Kidney (tissue), 14 donors: Measurements from ENCODE around the gene NABP1. TPM values are rescaled to one million over a fixed set of nuclear protein-coding genes. Genes with fewer than 3 reads are reported as not detected.
A peak's percentile ranks its signal among the peaks of the same experiment; 100 is the strongest.

Experiments
- DNase-seq, 5 donors: peaks; one replicate each; pipeline ENCODE4 v3.0.0-alpha.2; 2013 to 2020
- FAIRE-seq: peaks from 2 replicates; lab custom pipeline; 2012; peaks lifted over from hg19 to GRCh38; lab: Jason Lieb, UNC
- H3K27ac ChIP-seq, 2 donors: one replicate each; pipeline ENCODE4 v1.7.0; 2013; ENCODE audit warnings: low read depth in 2 of 2, low read length in 2 of 2, inconsistent platforms in 1 of 2
- H3K27me3 ChIP-seq: one replicate; pipeline ENCODE4 v1.7.1; 2013; ENCODE audit warnings: low read length, inconsistent platforms; ENCODE audit not compliant: control insufficient read depth, insufficient read depth
- H3K36me3 ChIP-seq, 3 donors: one replicate each; pipeline versions ENCODE4 v1.7.0 to v1.7.1; 2013; ENCODE audit warnings: low read length in 3 of 3, control low read depth in 1 of 3, inconsistent platforms in 1 of 3; ENCODE audit not compliant: insufficient read depth in 3 of 3, control insufficient read depth in 2 of 3
- H3K4me1 ChIP-seq, 3 donors: one replicate each; pipeline versions ENCODE4 v1.7.0 to v1.7.1; 2013; ENCODE audit warnings: low read length in 3 of 3, inconsistent platforms in 1 of 3, low read depth in 1 of 3; ENCODE audit not compliant: control insufficient read depth in 2 of 3, insufficient read depth in 2 of 3
- H3K4me3 ChIP-seq, 3 donors: one replicate each; pipeline versions ENCODE4 v1.7.0 to v1.8.1; 2013; ENCODE audit warnings: low read length in 3 of 3, control low read depth in 1 of 3, inconsistent platforms in 1 of 3
- H3K9ac ChIP-seq, 3 donors: one replicate each; pipeline versions ENCODE4 v1.7.0 to v1.7.1; 2013; ENCODE audit warnings: low read length in 3 of 3, control low read depth in 1 of 3, inconsistent platforms in 1 of 3
- H3K9me3 ChIP-seq, 3 donors: one replicate each; pipeline versions ENCODE4 v1.7.0 to v1.7.1; 2013; ENCODE audit warnings: low read length in 3 of 3, control low read depth in 1 of 3, inconsistent platforms in 1 of 3; ENCODE audit not compliant: control insufficient read depth in 2 of 3, insufficient read depth in 1 of 3
- CTCF ChIP-seq: IDR thresholded peaks from 3 replicates; pipeline ENCODE4 v1.5.1; 2012; ENCODE audit warnings: mild to moderate bottlenecking, moderate library complexity, borderline replicate concordance; ENCODE audit not compliant: insufficient read depth; ENCODE audit errors: extremely low read depth
- intact Hi-C: fragments of 100-400 bp; cut with DNase I; formaldehyde crosslinking; loops from one replicate; pipeline ENCODE4 v1.11.1; 2022
- polyA plus RNA-seq: library from polyadenylated mRNA; stranded (reverse); fragments of 350-450 nt; fragmentation: Illumina TruSeq; extraction: RNeasy Lipid Tissue Mini Kit (QIAGEN cat#74804); gene quantifications from one replicate; pipeline ENCODE4 v1.2.3, GENCODE V29; 2014; ENCODE audit warnings: low read depth, low replicate concordance; ENCODE audit not compliant: insufficient read depth
- total RNA-seq: library from RNA; stranded (reverse); fragmentation: NEBNext Ultra II Directional; extraction: Animal tissue kit (Norgen Biotek cat#: 25700); gene quantifications from one replicate; pipeline ENCODE4 v1.2.1, GENCODE V29; 2021
- donor health status: control.
- donor health status: control.
- donor health status: control.
- donor health status: control.
- donor health status: control.
- donor health status: DM: yes; HTN: yes; CAD: no.
- donor health status: Normal renal cell carcinoma (clear cell type).

The NABP1 gene
- total and polyA plus RNA-seq, 2 donors from 2014 or later, result 9.6 to 39.7 TPM

DNA sequence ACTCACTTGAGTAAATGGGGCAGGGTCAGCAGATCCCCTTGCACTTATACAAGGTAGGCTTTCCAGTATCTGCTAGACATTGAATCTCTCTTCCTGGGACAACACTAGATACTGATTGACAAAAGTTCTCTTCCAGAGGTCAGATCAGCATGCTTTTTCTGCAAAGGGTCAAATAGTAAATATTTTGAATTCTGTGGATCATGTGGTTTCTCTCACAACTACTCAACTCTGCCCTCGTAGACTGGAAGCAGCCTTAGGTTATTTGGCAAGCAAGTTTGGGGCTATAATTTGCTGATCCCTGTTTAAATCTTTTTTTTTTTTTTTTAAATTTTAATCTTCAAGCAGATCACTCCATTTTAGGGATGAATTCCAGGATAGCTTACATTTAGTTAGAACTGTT, 17.4 kb upstream of the NABP1 start:
- intact Hi-C loops, result no loop called here
- FAIRE-seq (peak; percentile 21), DNase-seq (no peak)
- H3K9me3 ChIP-seq, result no peaks in the 10 kb centered on the region
- H3K27ac ChIP-seq, result no peak overlapping the region
- H3K36me3 ChIP-seq, result no peaks in the 10 kb centered on the region
- TF ChIP-seq CTCF, result no peak
- H3K4me3 ChIP-seq, result no peak overlapping the region
- no peaks in the 10 kb centered on the region for H3K4me1 ChIP-seq
- no peak overlapping the region for H3K9ac ChIP-seq
- no peaks in the 10 kb centered on the region for H3K27me3 ChIP-seq

- Histone ChIP-seq H3K36me3 (no peaks in the 10 kb centered on the region), H3K27me3 (no peaks in the 10 kb centered on the region), H3K9ac (no peak overlapping the region), H3K27ac (no peak overlapping the region), H3K4me3 (no peak overlapping the region), H3K4me1 (no peaks in the 10 kb centered on the region), H3K9me3 (no peaks in the 10 kb centered on the region)
- DNase-seq, result no peak
- intact Hi-C loops, result no loop called here
- TF ChIP-seq CTCF, result no peak
- no peak for FAIRE-seq
These were observed 16.6 kb upstream of the NABP1 start for GRCh38 chr2:191661097-191661924.

- H3K9me3 ChIP-seq, result no peaks in the 10 kb centered on the region
- no peak for FAIRE-seq
- no peaks in the 10 kb centered on the region for H3K36me3 ChIP-seq
- H3K4me3 ChIP-seq, result no peak overlapping the region
- no peak overlapping the region for H3K9ac ChIP-seq
- no peaks in the 10 kb centered on the region for H3K27me3 ChIP-seq
- H3K4me1 ChIP-seq, result no peaks in the 10 kb centered on the region
- DNase-seq, result no peak
- TF ChIP-seq CTCF, result no peak
- no peak overlapping the region for H3K27ac ChIP-seq
- intact Hi-C loops, result no loop called here
These were observed 12.9 kb upstream of the NABP1 start for GRCh38 chr2:191664823-191665677.
